ENCODE data around the gene LRRC57. TPM values are rescaled to one million over a fixed set of nuclear protein-coding genes. Genes with fewer than 3 reads are reported as not detected.

The LRRC57 gene
- 10.6 TPM for polyA plus RNA-seq (2012; ENCODE audit: missing spikeins)

DNA sequence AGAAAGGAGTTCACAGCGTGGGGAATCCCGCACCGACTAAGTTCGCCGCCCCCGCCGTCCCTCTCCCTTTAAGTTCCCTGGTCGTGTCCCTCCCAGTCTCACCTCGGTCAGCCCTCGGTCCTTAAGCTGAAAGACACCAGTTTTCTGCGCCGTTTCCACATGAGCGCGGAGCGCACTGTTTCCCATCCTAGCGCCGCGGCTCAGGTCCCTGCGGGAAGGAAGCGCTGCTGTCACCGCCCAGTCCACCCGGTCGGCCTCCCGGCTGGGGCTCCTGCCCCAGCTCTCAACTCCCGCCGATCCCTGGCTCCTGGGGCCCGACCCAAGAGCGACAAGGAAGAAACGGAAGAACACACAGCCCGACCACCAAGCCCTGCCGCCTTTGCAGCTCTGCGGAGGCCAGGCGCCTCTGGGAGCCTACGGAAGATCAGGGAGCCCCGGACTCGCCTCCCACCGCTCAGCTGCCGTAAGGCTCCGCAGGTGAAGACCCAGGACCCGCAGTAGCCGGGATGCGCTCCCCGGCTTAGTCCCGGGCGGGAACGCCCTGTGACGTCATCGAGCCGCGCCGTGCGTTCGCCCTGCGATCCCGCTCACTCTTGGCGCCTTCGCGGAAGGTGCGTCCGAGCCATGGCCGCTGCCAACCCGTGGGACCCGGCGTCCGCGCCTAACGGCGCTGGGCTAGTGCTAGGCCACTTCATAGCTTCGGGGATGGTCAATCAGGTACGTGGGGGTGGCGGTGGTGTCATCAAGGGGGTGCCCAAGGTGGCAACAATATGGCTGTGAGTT lies at the start of gene LRRC57, which contains the start of gene HAUS2:
Gene LRRC57, minus strand, starts transcription at position 545 of the 783 bp plus-strand sequence. Its CDS starts 359 bp downstream, at position 186.
Gene HAUS2, plus strand, starts transcription at position 590 of the 783 bp plus-strand sequence. Its CDS starts 35 bp downstream, at position 625.
- FAIRE-seq, result peak; percentile 96

DNA sequence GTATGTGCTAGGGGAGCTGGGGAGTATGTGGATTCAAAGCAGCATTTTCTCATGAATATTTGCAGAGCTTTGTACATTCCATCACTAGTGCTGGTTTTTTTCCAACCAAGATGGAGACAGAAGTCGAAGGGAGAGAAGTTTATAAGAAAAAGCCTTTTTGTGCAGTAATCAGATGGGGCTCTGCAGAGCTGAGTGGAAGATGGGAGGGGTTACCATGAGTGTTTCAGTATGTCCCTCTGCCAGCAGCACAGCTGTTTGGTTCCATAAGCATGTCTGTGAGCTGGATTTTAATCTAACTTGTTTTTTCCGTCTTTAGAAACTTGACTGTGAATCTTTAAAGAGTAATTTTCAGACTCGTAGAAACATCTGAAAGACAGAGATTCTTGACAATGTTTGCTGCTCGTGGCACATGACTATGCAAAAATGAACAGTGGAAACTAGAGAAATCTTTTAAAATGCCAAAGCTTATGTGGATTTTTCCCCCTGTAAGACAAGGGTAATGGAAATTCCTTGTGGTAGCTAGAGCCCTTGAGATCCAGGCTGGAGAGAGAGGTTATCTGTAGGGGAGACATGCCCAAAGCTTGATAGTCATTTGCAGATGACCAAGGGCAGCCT lies 47.1 kb upstream of the LRRC57 start:
- DNase-seq (ENCODE audit: insufficient read length) (no peak), FAIRE-seq (no peak)
- no peak for TF ChIP-seq POLR2A (IDR thresholded peaks at IDR 0.05; ENCODE audit: low read depth, low read length)
- no peak for TF ChIP-seq TAF1 (IDR thresholded peaks at IDR 0.05; ENCODE audit: borderline replicate concordance, low read depth, low read length)
- no peak for TF ChIP-seq POLR2AphosphoS5 (IDR thresholded peaks at IDR 0.05; ENCODE audit: low read depth, low read length)

More for the DNA sequence above, at the start of gene LRRC57, which contains the start of gene HAUS2:
- peak; percentile 95 for DNase-seq (ENCODE audit: insufficient read length)
- peak; percentile 94 for TF ChIP-seq POLR2AphosphoS5 (IDR thresholded peaks at IDR 0.05; ENCODE audit: low read depth, low read length)
- TF ChIP-seq TAF1 (IDR thresholded peaks at IDR 0.05; ENCODE audit: borderline replicate concordance, low read depth, low read length), result peak; percentile 70; the same call in 1 of the 2 replicates
- peak; percentile 91 for TF ChIP-seq POLR2A (IDR thresholded peaks at IDR 0.05; ENCODE audit: low read depth, low read length)

DNA sequence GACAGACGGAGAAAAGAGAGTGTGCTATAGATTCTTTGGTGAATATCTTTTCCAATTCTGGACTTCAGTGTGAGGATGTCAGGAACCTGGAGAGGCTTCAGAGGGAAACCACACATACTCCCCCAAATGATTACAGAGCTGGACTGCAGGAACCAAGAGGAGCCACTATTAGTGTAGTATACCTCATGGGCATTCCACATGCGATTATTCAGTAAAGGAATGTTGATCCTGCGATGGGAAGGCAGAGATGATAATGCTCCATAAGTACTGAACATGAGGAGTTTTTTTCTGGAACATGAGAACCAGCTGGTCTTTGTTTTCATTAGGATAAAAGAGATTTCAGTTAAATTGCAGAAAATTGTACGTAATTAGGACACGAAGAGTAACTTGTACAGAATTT lies 45.5 kb upstream of the LRRC57 start:
- TF ChIP-seq TAF1 (IDR thresholded peaks at IDR 0.05; ENCODE audit: borderline replicate concordance, low read depth, low read length), result no peak
- TF ChIP-seq POLR2AphosphoS5 (IDR thresholded peaks at IDR 0.05; ENCODE audit: low read depth, low read length), result no peak
- no peak for TF ChIP-seq POLR2A (IDR thresholded peaks at IDR 0.05; ENCODE audit: low read depth, low read length)
- FAIRE-seq, result no peak
- DNase-seq (ENCODE audit: insufficient read length), result no peak

DNA sequence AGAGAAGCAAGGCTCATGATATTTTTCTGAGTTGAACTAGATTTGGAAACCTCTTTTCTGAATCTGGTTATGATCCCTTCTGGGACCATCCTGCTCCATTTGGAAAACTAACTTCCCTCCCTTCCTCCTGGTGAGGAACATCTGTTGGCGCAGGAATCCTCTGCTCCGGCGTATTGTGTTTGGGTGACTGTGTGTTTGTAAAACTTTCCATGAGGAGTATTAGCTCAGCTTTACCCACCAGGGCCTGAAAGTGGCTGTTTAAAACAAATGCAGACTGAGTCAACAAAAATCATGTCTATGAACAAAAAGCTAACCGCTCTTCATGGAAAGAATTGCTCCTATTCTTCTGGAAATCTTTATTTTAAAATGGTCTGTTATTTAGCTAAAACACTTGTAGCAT lies 44.5 kb upstream of the LRRC57 start:
- TF ChIP-seq POLR2A (IDR thresholded peaks at IDR 0.05; ENCODE audit: low read depth, low read length) (no peak), POLR2AphosphoS5 (IDR thresholded peaks at IDR 0.05; ENCODE audit: low read depth, low read length) (no peak), TAF1 (IDR thresholded peaks at IDR 0.05; ENCODE audit: borderline replicate concordance, low read depth, low read length) (no peak)
- no peak for FAIRE-seq
- no peak for DNase-seq (ENCODE audit: insufficient read length)

DNA sequence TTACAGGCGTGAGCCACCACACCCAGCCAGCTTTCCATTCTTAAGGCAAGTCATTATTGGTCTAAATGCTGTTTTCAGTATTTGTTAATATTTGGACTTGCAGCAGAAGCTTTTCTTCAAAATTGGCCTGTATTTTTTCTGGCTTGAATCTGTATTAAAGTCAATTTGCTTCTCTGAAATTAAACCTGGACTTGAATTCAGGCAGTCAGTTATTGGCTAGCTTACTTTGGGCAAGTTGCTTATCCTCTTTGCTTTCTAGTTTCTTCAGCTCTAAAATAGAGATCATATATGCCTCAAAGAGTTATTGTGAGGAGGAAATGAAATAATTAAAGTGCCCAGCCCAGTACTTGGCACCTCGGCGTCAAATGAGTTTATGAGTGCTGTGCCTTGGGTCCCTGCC lies 44.1 kb upstream of the LRRC57 start:
- DNase-seq (ENCODE audit: insufficient read length), result no peak
- TF ChIP-seq POLR2AphosphoS5 (IDR thresholded peaks at IDR 0.05; ENCODE audit: low read depth, low read length), result no peak
- TF ChIP-seq TAF1 (IDR thresholded peaks at IDR 0.05; ENCODE audit: borderline replicate concordance, low read depth, low read length), result no peak
- no peak for TF ChIP-seq POLR2A (IDR thresholded peaks at IDR 0.05; ENCODE audit: low read depth, low read length)
- FAIRE-seq, result no peak

DNA sequence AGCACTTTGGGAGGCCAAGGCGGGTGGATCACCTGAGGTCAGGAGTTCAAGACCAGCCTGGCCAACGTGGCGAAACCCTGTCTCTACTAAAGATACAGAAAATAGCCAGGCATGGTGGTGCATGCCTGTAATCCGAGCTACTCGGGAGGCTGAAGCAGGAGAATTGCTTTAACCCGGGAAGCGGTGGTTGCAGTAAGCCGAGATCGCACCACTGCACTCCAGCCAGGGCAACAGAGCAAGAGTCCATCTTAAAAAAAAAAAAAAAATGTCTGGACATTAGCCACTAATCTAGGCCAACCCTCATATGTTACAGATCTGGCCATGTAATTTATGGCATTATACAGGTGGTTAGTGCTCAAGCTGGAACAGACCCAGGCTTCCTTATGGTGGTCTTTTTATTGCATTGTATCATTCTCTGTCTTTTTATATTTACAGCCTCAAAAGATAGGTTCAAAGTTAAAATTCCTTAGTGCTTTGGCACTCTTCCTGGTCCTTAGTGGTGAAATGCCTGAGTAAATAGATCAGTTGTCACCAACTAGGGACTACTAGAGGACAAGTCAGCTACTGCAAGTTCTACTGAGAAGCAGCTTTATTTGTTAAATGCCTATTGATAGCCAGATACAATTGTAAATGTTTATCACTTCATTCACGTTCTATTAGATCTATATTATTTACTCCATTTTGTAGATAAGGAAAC lies 42.8 kb upstream of the LRRC57 start:
- FAIRE-seq, result no peak
- DNase-seq (ENCODE audit: insufficient read length), result no peak
- no peak for TF ChIP-seq POLR2A (IDR thresholded peaks at IDR 0.05; ENCODE audit: low read depth, low read length)
- TF ChIP-seq POLR2AphosphoS5 (IDR thresholded peaks at IDR 0.05; ENCODE audit: low read depth, low read length), result no peak
- no peak for TF ChIP-seq TAF1 (IDR thresholded peaks at IDR 0.05; ENCODE audit: borderline replicate concordance, low read depth, low read length)

DNA sequence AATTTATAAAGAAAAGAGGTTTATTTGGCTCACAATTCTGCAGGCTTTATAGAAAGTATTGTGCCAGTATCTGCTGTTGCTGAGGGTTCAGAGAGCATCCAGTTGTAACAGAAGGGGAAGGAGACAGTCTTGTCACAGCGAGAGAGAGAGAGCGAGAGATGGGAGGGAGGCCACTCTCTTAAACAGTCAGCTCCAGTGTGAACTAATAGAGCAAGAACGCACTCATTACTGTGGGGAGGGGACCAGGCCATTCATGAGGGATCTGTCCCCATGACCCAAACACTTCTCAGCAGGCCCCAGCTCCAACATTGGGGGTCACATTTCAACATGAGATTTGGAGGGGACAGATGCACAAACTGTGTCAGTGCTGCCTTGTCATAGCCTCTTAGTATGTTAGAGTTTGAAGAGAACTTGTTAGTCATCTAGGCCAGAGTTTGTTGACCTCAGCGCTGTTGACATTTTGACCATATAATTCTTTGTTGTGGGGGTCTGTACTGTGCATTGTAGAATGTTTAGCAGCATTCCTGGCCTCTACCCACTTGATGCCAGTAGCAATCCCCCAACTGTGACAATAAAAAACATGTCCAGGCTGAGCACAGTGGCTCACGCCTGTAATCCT lies 42.1 kb upstream of the LRRC57 start:
- DNase-seq (ENCODE audit: insufficient read length), result no peak
- FAIRE-seq, result no peak

DNA sequence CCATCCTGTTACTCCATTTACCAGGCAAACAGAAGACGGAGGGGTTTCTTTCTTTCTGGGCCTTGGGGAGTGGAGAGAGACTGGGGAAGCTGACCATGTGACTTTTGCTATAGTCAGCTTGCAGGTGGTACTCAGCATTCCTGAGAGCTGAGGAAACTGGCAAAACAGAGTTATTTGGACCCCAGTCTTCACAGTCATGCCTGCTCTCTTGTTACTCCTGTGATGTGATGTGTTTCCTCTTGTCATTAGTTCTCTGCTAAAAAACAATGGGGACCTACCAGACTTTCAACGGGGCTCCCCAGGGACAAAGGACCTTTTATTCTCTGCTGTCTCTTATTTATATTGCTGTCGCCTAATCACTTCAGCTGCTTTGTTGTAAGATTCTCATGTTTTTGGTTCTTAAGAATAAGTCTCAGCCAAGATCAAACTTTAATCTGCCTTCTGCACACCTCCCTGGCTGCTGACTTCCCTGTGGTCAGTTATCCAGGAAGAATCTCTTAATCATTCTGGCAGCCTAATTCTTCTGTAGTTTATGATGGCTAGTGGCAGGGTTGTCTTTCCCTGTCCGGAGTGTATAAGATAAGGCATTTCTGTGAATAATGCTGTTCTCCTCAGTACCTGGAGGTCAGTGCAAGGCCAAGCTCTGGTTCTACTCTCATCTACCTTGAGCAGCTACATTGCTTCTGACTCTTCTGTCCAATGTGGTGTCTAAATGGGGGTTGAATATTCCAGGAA lies 35.6 kb upstream of the LRRC57 start:
- DNase-seq (ENCODE audit: insufficient read length) (no peak), FAIRE-seq (no peak)

More for the DNA sequence above, 42.1 kb upstream of the LRRC57 start:
- TF ChIP-seq POLR2AphosphoS5 (IDR thresholded peaks at IDR 0.05; ENCODE audit: low read depth, low read length), result no peak

DNA sequence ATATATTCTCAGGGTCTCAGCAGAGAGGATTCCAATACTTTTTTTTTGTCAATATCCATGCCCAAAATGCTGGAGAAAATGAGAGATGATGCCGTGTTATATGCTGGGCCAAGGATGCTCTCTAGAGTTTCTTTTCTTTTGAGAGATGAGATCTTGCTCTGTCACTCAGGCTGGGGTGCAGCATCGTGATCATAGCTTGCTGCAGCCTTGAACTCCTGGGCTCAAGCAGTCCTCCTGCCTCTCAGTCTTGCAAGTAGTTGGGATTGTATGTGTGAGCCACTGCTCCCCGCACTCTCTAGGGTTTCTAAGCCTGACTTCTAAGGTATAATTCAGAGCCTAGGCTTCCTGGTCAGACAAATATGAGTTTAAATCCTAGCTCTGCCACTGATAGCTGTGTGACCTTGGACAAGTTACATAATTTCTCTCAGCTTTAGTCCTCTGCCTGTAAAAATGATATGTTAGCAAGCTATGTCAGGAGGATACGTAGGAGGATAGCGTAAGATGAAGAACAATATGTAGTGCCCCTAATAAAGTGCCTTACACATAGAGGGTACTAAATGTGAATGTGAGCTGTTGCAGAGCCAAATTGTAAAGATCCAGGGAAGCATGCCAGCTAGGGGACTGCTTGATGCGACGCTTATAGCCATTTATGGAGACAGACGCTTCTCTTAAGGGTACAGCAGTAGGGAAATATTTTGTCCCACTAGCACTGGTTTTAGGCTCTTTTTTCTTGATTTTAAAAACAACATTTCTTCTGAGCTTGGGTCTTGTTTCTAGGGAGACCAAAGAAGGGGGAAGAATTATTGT lies 34.2 kb upstream of the LRRC57 start:
- DNase-seq (ENCODE audit: insufficient read length) (no peak), FAIRE-seq (no peak)
- TF ChIP-seq POLR2A (IDR thresholded peaks at IDR 0.05; ENCODE audit: low read depth, low read length) (no peak), POLR2AphosphoS5 (IDR thresholded peaks at IDR 0.05; ENCODE audit: low read depth, low read length) (no peak), TAF1 (IDR thresholded peaks at IDR 0.05; ENCODE audit: borderline replicate concordance, low read depth, low read length) (no peak)

More for the DNA sequence above, 35.6 kb upstream of the LRRC57 start:
- TF ChIP-seq TAF1 (IDR thresholded peaks at IDR 0.05; ENCODE audit: borderline replicate concordance, low read depth, low read length) (no peak), POLR2AphosphoS5 (IDR thresholded peaks at IDR 0.05; ENCODE audit: low read depth, low read length) (no peak), POLR2A (IDR thresholded peaks at IDR 0.05; ENCODE audit: low read depth, low read length) (no peak)

DNA sequence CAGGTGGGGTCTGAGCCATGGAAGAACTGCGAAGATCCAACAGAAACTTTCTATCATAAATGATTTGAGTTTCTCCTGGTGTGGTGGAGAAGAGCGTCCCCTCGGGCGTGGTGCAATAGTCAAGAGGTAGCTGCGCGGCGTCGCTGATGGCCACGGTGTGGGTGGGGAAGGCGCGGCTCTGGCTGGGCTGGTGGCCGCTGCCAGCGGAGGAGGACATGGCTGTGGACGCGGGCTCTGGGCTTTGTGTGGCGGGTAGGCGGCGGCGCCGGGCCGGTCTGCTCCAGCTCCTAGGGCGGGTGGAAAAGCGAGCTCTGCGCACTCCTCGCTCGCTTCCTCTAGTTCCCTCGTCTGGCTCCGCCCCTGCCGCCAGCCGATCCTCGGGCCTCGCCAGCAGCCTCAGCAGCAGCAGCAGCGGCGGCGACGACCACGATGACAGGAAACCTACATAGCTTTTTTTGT lies 32.7 kb upstream of the LRRC57 start:
- TF ChIP-seq POLR2AphosphoS5 (IDR thresholded peaks at IDR 0.05; ENCODE audit: low read depth, low read length), result peak; percentile 31; the same call in 1 of the 2 replicates
- no peak for TF ChIP-seq POLR2A (IDR thresholded peaks at IDR 0.05; ENCODE audit: low read depth, low read length)
- FAIRE-seq, result peak; percentile 93
- DNase-seq (ENCODE audit: insufficient read length), result peak; percentile 71

Data from GM12892 (cell line).